GM19395 (cell line): Measurements from ENCODE around the gene NKX6-2.
"Not testable (repeated sequence)": the region's sequence is repeated elsewhere in the genome, so short reads cannot be mapped to it uniquely, and the experiment has no call there.

Source experiments
- ATAC-seq: cut with Tn5 transposase; IDR thresholded peaks from one replicate; pipeline ENCODE4 v1.9.1; 2021; ENCODE audit warnings: mild to moderate bottlenecking, moderate library complexity; ENCODE audit not compliant: unreplicated experiment

NKX6-2 gene

DNA sequence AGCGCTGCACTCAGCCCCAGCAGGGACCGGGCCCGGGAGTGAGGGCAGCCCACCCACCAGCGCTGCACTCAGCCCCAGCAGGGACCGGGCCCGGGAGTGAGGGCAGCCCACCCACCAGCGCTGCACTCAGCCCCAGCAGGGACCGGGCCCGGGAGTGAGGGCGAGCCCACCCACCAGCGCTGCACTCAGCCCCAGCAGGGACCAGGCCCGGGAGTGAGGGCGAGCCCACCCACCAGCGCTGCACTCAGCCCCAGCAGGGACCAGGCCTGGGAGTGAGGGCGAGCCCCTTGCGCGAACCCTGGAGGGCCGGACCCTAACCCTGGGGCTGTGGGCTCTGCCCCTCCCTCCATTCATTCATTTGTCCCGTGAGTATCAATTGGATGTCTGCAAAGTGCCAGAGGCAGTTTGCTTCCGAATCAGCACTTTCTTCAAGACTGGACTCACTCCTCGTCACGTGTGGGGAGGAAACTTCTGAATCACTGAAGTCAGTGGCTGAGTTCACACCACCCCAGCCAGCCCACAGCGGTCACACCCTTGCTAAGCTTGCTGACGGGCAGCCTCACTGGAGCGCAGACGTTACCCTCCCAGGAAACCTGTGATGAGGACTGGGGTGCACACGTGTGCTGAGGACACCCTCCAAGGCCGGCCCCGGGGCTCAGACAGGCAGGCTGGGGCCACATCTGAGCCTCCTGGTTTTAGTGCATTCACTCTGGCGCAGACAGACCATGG, 42.6 kb downstream of the NKX6-2 start:
- ATAC-seq = not testable (repeated sequence)

DNA sequence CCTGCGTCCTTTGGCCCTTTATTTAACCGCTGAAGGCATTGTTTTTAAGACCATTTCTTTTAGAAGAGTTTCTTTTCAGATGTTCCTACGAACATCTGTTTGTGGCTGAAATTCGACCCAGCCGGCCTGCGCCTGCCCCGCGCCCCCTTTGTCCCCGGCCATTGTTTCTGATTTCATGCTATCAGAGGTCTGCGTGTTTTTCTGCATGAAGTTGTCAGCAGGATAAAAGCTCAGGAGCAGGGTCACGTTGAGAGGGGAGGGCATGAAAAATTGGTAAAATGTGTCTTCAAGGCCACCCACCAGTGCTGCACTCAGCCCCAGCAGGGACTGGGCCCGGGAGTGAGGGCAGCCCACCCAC, 43.1 kb downstream of the NKX6-2 start:
- ATAC-seq = no peak

DNA sequence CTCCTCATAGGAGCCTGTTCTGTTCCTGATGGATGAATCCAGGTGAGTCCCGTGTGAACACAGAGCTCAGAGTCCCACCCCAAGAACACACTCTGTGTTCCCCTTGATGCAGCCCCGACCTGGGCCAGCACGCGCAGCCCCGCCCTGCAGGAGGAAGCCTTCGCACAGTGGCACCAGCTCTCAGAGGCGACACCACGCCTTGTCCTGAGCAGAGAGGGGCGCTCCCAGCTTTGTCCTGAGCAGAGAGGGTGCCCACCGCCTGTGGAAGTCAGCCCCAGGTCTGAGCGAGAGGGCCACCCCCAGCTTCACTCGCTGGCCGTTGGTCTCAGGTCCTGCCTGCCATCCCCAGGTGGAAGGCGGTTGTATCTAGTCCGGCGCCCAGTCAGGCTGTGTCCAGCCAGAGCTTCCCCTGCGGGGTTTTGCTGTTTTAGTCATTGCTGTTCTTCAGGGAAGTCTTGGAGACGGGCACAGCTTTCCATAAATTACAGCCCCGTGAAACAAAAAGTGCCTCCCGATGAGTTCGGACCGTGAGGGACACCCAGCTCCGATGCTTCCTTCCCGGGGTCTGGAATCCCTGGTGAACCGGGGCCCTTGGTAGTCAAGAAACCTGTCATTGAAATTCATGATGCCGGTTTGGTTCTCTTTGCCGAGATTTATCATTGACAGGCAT, 43.6 kb downstream of the NKX6-2 start:
- no peak for ATAC-seq

DNA sequence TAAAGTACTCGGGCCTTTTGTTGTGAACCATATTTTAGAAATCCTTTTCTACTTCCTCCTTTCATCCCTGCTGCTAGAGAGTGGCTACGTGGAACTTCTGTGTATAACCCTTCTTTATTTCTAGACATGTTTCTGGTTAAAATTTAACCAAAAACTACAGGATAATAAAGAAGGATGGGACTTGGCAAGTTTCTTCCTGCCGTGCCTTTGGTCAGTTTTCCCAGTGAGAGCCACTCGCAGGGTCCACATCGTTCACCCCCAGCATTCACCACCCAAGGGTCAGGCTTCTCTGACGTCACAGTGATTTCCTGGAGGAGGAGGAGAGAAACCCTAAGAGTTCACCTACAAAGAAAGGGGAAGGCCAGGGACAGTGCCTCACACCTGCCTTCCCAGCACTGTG, 45.4 kb downstream of the NKX6-2 start:
- no peak for ATAC-seq

DNA sequence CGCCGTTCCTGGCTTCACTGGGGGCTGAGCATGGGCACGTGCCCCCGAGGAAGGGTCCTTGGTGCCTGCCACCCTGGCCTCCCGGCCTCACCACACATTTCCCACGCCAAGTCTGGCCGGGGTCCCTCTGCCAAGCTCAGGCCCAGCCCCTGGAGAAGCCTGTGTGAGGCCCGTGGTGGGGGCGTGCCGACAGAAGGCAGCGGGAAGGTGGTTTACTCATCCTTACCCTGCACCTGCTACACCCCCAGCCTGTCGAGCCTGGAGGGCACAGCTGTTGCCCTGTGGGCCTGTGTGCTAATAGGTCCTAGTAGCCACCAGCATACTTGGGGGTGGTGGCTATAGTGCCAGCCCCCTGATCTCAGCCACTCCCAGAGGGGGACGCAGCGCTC, 46.7 kb downstream of the NKX6-2 start:
- ATAC-seq = no peak

DNA sequence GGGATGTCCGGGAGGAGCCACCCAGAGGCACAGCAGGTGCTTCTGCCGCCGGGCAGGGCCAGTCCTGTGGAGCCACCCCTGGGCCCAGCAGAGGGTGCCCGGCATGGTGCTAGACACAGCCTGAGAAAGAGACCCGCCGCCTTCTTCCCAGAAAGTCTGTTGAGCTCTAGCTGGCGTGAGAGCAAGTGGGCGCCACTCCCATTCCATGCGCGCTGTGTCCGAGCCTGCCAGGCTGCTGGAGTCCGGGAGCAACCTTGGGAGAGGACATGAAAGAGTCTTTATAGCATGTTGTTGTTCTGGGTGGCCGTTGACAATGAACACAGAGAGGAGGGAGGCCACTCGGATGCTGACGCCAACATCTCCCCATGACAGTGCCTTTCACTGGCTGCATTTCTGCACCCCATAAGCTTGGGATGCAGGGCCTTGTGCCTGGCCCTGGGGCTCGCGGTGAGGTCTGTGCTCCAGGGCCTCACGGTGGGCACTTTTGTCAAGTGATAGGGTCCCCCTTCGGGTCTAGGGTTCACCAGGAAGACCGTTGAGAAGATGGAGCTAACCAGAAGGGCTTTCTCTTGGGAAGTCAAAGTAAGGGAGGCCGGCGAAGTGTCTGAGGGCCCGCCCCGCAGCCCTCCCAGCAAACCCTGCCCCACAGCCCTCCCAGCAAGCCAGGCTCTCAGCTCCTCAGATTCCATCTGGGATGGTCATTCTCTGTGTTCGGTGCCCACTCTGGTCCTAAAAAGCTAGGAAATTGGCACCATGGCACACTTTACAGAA, 47.3 kb downstream of the NKX6-2 start:
- ATAC-seq = no peak

DNA sequence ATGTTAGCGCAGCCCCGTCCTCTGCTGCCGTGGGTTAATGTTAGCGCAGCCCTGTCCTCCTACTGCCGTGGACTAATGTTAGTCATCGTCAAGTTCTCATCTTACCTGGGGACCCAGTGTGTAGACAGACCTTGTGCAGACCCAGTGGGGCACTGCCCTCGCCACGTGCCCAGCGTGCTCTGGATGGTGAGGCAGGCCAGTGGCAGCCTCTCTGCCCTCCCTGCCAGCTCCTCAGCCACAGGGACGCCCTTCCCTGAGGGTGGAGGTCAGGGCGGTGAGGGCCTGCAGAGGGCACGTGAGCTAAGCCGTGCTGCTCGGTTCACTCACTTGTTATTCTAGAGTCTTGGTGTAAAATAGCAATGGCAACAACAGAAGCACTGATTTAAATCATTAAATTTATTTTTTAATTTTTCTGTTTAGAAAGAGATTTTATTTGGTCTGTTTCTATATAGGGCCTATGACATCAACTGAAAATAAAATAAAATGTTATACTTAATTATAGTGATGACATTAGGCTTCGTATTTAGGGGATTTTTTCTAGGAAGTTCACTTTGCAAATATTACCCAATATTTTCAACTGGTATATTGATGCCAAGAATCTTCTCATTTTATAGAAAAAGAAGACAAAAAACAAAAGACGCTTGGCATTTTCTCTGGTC, 48.4 kb downstream of the NKX6-2 start:
- no peak for ATAC-seq

DNA sequence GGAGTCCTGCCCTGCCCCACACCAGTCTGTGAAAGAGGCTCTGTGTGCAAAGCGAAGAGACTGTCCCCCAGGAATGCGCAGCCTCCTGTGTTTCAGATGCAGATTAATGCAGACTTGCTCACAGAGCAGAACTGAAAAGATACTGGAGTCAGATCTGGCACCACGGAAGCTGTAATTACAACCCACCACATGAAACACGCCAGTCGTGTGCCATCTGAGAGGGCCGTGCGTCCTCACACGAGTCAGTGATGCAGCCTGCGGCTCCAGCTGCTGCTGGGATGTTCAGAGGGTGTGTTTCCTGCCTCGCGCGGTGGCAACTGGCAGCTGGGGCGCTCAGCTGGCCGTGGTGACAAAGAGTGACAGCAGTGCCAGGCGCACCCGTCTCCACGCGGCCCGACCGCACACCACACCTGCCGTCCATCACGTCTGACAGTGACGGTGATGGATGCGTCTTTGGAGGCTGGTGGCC, 50.0 kb downstream of the NKX6-2 start:
- ATAC-seq = no peak

DNA sequence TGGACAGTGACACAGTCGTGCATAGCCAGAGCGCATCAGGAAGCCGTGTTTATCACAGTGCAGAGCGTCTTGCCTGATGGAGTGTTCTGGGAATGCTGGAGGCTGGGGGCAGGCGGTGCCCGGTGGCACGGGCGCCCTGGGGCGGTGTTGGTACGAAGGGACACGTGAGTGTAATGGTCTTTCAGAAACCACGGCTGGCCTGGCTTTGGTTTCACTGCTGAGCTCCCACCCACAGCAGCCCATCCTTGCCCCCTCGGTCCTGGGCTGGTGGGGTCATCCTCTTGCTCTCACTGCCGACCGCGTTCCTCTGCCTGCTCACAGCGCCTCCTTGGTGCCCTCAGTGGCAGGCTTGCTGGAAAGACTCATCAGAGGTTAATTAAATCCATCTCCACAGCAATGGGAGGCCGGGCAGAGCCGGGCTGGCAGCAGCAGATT, 50.6 kb downstream of the NKX6-2 start:
- no peak for ATAC-seq

DNA sequence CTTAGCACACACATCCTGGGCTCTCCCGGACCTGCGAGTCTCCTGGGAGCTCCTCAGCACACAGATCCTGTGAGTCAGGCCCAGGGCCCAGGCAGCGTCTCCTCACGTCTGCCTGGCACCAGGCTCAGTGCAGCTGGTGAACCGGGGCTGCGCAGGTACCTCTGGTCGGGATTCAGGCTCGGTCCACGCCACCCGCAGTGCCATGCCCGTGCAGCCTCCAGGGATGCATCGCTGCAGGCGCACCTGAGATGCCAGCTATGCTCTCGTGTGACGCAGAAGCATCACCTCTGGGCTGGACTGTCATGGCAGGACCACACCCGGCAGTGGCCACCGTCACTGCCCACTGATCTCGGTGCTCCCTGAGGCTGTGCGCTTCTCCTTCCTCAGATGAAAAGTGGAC, 52.0 kb downstream of the NKX6-2 start:
- no peak for ATAC-seq
